ENCODE data around the gene RAB4A.

DNA sequence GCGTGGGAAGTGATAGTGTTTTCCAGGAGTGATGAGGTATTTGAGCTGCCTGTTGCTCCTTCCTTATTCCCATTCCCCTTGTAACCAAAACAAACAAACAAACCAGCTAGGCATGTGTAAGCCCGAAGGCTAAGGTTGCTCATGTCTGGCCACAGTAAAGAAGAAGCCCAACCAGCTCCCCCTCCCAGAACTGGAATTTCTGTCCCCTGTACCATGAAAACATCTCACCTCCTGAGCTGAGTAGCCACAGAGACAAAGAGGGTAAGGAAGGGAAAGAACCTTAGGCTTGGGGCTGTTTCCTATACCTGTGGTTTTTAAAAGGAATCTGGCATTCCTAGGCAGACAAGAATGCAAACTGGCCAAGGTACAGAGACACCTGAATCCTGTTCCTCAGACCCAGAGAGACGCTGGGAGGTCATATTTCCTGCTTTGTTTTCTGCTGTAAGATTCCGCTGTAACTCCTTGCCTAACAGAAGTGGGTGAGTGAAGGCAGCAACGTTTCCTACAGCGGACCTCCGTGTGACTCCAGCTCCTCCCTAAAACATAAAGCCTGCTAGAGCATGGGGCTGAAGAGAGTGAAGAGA is 41.7 kb upstream of the RAB4A start:
- TF ChIP-seq, protein P1, sequence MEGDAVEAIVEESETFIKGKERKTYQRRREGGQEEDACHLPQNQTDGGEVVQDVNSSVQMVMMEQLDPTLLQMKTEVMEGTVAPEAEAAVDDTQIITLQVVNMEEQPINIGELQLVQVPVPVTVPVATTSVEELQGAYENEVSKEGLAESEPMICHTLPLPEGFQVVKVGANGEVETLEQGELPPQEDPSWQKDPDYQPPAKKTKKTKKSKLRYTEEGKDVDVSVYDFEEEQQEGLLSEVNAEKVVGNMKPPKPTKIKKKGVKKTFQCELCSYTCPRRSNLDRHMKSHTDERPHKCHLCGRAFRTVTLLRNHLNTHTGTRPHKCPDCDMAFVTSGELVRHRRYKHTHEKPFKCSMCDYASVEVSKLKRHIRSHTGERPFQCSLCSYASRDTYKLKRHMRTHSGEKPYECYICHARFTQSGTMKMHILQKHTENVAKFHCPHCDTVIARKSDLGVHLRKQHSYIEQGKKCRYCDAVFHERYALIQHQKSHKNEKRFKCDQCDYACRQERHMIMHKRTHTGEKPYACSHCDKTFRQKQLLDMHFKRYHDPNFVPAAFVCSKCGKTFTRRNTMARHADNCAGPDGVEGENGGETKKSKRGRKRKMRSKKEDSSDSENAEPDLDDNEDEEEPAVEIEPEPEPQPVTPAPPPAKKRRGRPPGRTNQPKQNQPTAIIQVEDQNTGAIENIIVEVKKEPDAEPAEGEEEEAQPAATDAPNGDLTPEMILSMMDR (IDR thresholded peaks at IDR 0.05): no peak
- no peak for TF ChIP-seq EP300 (IDR thresholded peaks at IDR 0.05)
- no peak for TF ChIP-seq POLR2AphosphoS5 (IDR thresholded peaks at IDR 0.05)
- no peak for TF ChIP-seq POLR2A (IDR thresholded peaks at IDR 0.05)
